ENCODE data around the gene TTC6. TPM values are rescaled to one million over a fixed set of nuclear protein-coding genes. Genes with fewer than 3 reads are reported as not detected.

Gene TTC6
- total RNA-seq, 1 experiment from 2014 or later: 5.2 TPM

GRCh38 chr14:37583358-37584210 is 11.8 kb upstream of the TTC6 start:
- Histone ChIP-seq H2AFZ (peak overlapping the region; percentile 82), H3K9me2 (ENCODE audit: insufficient read depth) (no peaks in the 10 kb centered on the region), H3K79me2 (ENCODE audit: low read depth) (peaks cover 40% of the 10 kb centered on the region), H3K4me1 (replicated peaks; ENCODE audit: insufficient read depth) (peaks cover 63% of the 10 kb centered on the region), H3K9me3 (ENCODE audit: insufficient read depth, low read depth) (no peaks in the 10 kb centered on the region), H3K27me3 (ENCODE audit: insufficient read depth, low read depth) (no peaks in the 10 kb centered on the region), H3K4me2 (peak overlapping the region; percentile 77), H3K36me3 (ENCODE audit: low read depth) (no peaks in the 10 kb centered on the region), H3K27ac (peak overlapping the region; percentile 94), H3F3A (ENCODE audit: insufficient read depth, low read depth) (peaks cover 31% of the 10 kb centered on the region), H4K20me1 (ENCODE audit: insufficient read depth) (no peaks in the 10 kb centered on the region), H3K4me3 (peak overlapping the region; percentile 71)
- intact Hi-C loops (cut with micrococcal nuclease; ENCODE audit: unreplicated experiment): no loop called here
- TF ChIP-seq CTCF (conservative IDR thresholded peaks at IDR 0.05) (no peak), EZH2 (IDR thresholded peaks at IDR 0.05; ENCODE audit: low read depth) (no peak)
- CTCF ChIA-PET: no interaction called here
- DNase-seq: peak in 1 of 2 experiments; percentile 67
- BruUV-seq (replicated peaks): no TSS peak
- POLR2A ChIA-PET (ENCODE audit: unreplicated experiment): interaction anchor here (0.6 to 0.7 kb wide), 2 partner anchors 325 to 1464 kb away, joined by 5 to 14 read pairs; no protein-coding TSS in a partner anchor

GRCh38 chr14:37584211-37585100 is 11.0 kb upstream of the TTC6 start:
- Histone ChIP-seq H3F3A (ENCODE audit: insufficient read depth, low read depth) (peaks cover 29% of the 10 kb centered on the region), H3K79me2 (ENCODE audit: low read depth) (peaks cover 49% of the 10 kb centered on the region), H4K20me1 (ENCODE audit: insufficient read depth) (no peaks in the 10 kb centered on the region), H3K4me1 (replicated peaks; ENCODE audit: insufficient read depth) (peaks cover 54% of the 10 kb centered on the region), H3K27me3 (ENCODE audit: insufficient read depth, low read depth) (no peaks in the 10 kb centered on the region), H3K4me3 (peak overlapping the region; percentile 71; the same call in 1 of the 2 replicates), H3K4me2 (peak overlapping the region; percentile 77), H3K36me3 (ENCODE audit: low read depth) (0 out of 2 replicates have a peak, but pooled peaks cover under 1% of the 10 kb centered on the region), H3K9me2 (ENCODE audit: insufficient read depth) (no peaks in the 10 kb centered on the region), H3K9me3 (ENCODE audit: insufficient read depth, low read depth) (no peaks in the 10 kb centered on the region), H3K27ac (peak overlapping the region; percentile 94), H2AFZ (no peak overlapping the region)
- ChIA-PET CTCF (interaction anchor here (0.6 kb wide), 1 partner anchor 325 kb away, joined by 7 read pairs; no protein-coding TSS in a partner anchor), POLR2A (ENCODE audit: unreplicated experiment) (no interaction called here)
- no peak for TF ChIP-seq CTCF (conservative IDR thresholded peaks at IDR 0.05)
- no peak for TF ChIP-seq EZH2 (IDR thresholded peaks at IDR 0.05; ENCODE audit: low read depth)
- intact Hi-C loops (cut with micrococcal nuclease; ENCODE audit: unreplicated experiment): no loop called here
- no peak for DNase-seq
- TSS peak; percentile 48 for BruUV-seq (replicated peaks)

GRCh38 chr14:37585101-37585511 is 10.3 kb upstream of the TTC6 start:
- Histone ChIP-seq H3K4me1 (replicated peaks; ENCODE audit: insufficient read depth) (peaks cover 48% of the 10 kb centered on the region), H3K27me3 (ENCODE audit: insufficient read depth, low read depth) (no peaks in the 10 kb centered on the region), H3K79me2 (ENCODE audit: low read depth) (peaks cover 55% of the 10 kb centered on the region), H2AFZ (no peak overlapping the region), H3K36me3 (ENCODE audit: low read depth) (peaks cover 7% of the 10 kb centered on the region; the same call in 1 of the 2 replicates), H3K9me3 (ENCODE audit: insufficient read depth, low read depth) (no peaks in the 10 kb centered on the region), H3K9me2 (ENCODE audit: insufficient read depth) (no peaks in the 10 kb centered on the region), H3K27ac (no peak overlapping the region), H4K20me1 (ENCODE audit: insufficient read depth) (no peaks in the 10 kb centered on the region), H3K4me3 (no peak overlapping the region), H3F3A (ENCODE audit: insufficient read depth, low read depth) (peaks cover 24% of the 10 kb centered on the region; the same call in 1 of the 2 replicates), H3K4me2 (no peak overlapping the region)
- BruUV-seq (replicated peaks): no TSS peak
- intact Hi-C loops (cut with micrococcal nuclease; ENCODE audit: unreplicated experiment): no loop called here
- ChIA-PET POLR2A (ENCODE audit: unreplicated experiment) (interaction anchor here (0.7 kb wide), 1 partner anchor 112 kb away, joined by 4 read pairs; no protein-coding TSS in a partner anchor), CTCF (no interaction called here)
- TF ChIP-seq CTCF (conservative IDR thresholded peaks at IDR 0.05): no peak
- TF ChIP-seq EZH2 (IDR thresholded peaks at IDR 0.05; ENCODE audit: low read depth): no peak
- no peak for DNase-seq

All from PC-9 (cell line).